Stomach smooth muscle (tissue), 2 donors: ENCODE data around the gene ARAP1.

Experiments
- H3K27ac ChIP-seq: one replicate; pipeline ENCODE4 v1.7.0; 2013; ENCODE audit warnings: mild to moderate bottlenecking, low read length, inconsistent platforms
- H3K27me3 ChIP-seq, 2 donors: one replicate each; pipeline ENCODE4 v1.7.0; 2013; ENCODE audit warnings: low read length in 2 of 2; ENCODE audit not compliant: insufficient read depth in 2 of 2, control insufficient read depth in 1 of 2
- H3K36me3 ChIP-seq, 2 donors: one replicate each; pipeline ENCODE4 v1.7.0; 2013; ENCODE audit warnings: low read length in 2 of 2; ENCODE audit not compliant: control insufficient read depth in 2 of 2, insufficient read depth in 2 of 2
- H3K4me1 ChIP-seq: one replicate; pipeline ENCODE4 v1.7.0; 2013; ENCODE audit warnings: low read length; ENCODE audit not compliant: control insufficient read depth, insufficient read depth
- H3K4me3 ChIP-seq, 2 donors: one replicate each; pipeline ENCODE4 v1.7.0; 2013; ENCODE audit warnings: low read length in 2 of 2
- H3K9ac ChIP-seq, 2 donors: one replicate each; pipeline ENCODE4 v1.7.0; 2013; ENCODE audit warnings: low read length in 2 of 2, mild to moderate bottlenecking in 1 of 2
- H3K9me3 ChIP-seq, 2 donors: one replicate each; pipeline ENCODE4 v1.7.0; 2013; ENCODE audit warnings: low read length in 2 of 2; ENCODE audit not compliant: control insufficient read depth in 2 of 2
- donor health status: healthy.
- donor health status: Pancreatic carcinoma.

Gene ARAP1

DNA sequence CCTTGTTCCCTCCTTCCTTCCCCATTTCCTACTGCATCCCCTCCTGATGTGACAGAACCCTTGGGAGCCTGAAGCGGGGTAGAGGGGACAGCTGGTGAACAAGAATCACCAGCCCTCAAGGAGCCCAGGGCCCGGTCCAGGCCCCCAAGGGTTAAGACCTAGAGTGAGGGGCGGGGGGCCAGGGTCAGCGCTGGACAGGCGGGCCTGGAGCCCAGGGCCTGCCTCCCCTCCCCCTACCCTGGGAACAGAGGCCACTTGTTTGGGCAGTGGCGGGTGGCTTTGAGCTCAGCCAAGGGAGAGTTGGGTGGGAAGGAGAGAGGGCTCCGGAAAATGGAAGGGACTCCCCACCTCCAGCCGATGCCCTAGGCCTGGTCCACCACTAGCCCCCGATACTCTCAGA, 2.1 kb downstream of the ARAP1 start:
- Histone ChIP-seq H3K4me1 (peaks cover 19% of the 10 kb centered on the region), H3K27me3 (no peaks in the 10 kb centered on the region), H3K4me3 (no peak overlapping the region), H3K36me3 (no peaks in the 10 kb centered on the region), H3K27ac (no peak overlapping the region), H3K9ac (no peak overlapping the region), H3K9me3 (no peaks in the 10 kb centered on the region)

- H3K4me1 ChIP-seq = peaks cover 13% of the 10 kb centered on the region
- H3K9me3 ChIP-seq = no peaks in the 10 kb centered on the region
- no peak overlapping the region for H3K9ac ChIP-seq
- no peaks in the 10 kb centered on the region for H3K36me3 ChIP-seq
- no peak overlapping the region for H3K4me3 ChIP-seq
- no peaks in the 10 kb centered on the region for H3K27me3 ChIP-seq
- H3K27ac ChIP-seq = no peak overlapping the region
These were observed 4.8 kb downstream of the ARAP1 start for GRCh38 chr11:72747289-72747855.

GRCh38 chr11:72746821-72747220, 5.4 kb downstream of the ARAP1 start:
- no peaks in the 10 kb centered on the region for H3K36me3 ChIP-seq
- H3K9ac ChIP-seq = no peak overlapping the region
- H3K4me1 ChIP-seq = peaks cover 13% of the 10 kb centered on the region
- no peaks in the 10 kb centered on the region for H3K27me3 ChIP-seq
- no peak overlapping the region for H3K4me3 ChIP-seq
- H3K9me3 ChIP-seq = no peaks in the 10 kb centered on the region
- no peak overlapping the region for H3K27ac ChIP-seq

- Histone ChIP-seq H3K27me3 (no peaks in the 10 kb centered on the region), H3K4me3 (no peak overlapping the region), H3K9me3 (no peaks in the 10 kb centered on the region), H3K36me3 (no peaks in the 10 kb centered on the region), H3K9ac (no peak overlapping the region), H3K4me1 (peaks cover 7% of the 10 kb centered on the region), H3K27ac (no peak overlapping the region)
These were observed 6.2 kb downstream of the ARAP1 start for GRCh38 chr11:72745925-72746550.

DNA sequence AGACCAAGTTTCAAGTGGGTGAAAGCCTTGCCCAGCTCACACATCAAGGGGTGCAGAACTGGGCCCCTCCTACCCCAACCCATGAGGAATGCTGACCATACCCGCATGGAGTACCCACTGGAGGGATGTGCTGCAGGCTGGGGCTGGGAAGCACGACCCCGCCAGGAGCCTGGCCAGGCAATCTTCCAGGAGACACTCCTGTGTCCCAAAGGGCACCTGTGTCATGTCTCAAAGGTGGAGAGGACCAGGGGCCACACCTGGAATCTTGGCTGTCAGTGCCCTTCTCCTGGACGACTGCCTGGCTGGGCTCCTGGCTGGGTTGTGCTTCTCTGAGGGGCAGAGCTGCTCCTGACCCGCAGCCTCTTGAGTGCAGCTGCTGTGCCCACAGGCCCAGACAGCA, 6.7 kb downstream of the ARAP1 start:
- no peaks in the 10 kb centered on the region for H3K36me3 ChIP-seq
- H3K9ac ChIP-seq = no peak overlapping the region
- no peaks in the 10 kb centered on the region for H3K9me3 ChIP-seq
- no peaks in the 10 kb centered on the region for H3K27me3 ChIP-seq
- no peak overlapping the region for H3K4me3 ChIP-seq
- peaks cover 7% of the 10 kb centered on the region for H3K4me1 ChIP-seq
- no peak overlapping the region for H3K27ac ChIP-seq

DNA sequence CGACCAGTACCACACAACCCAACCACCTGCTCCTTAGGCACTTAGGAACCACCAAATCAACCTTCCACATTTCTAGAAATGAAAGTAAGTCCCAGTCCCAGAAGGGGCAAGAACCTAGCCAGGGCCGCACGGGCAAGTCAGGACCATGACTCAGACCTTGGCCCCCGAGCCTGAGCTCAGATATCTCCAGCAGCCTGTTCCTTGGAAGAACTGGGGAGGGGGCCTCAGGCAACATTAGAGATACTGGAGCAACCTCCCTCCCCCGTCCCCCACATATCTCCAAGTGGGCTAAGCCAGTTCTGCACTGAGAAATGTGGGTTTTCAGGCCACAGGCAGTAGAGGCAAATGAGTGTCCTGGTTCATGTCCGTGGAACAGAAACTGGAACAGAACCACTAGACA, 7.7 kb downstream of the ARAP1 start:
- H3K27ac ChIP-seq = no peak overlapping the region
- peaks cover 13% of the 10 kb centered on the region for H3K4me1 ChIP-seq
- H3K9me3 ChIP-seq = no peaks in the 10 kb centered on the region
- no peaks in the 10 kb centered on the region for H3K36me3 ChIP-seq
- H3K9ac ChIP-seq = no peak overlapping the region
- H3K27me3 ChIP-seq = no peaks in the 10 kb centered on the region
- H3K4me3 ChIP-seq = no peak overlapping the region

DNA sequence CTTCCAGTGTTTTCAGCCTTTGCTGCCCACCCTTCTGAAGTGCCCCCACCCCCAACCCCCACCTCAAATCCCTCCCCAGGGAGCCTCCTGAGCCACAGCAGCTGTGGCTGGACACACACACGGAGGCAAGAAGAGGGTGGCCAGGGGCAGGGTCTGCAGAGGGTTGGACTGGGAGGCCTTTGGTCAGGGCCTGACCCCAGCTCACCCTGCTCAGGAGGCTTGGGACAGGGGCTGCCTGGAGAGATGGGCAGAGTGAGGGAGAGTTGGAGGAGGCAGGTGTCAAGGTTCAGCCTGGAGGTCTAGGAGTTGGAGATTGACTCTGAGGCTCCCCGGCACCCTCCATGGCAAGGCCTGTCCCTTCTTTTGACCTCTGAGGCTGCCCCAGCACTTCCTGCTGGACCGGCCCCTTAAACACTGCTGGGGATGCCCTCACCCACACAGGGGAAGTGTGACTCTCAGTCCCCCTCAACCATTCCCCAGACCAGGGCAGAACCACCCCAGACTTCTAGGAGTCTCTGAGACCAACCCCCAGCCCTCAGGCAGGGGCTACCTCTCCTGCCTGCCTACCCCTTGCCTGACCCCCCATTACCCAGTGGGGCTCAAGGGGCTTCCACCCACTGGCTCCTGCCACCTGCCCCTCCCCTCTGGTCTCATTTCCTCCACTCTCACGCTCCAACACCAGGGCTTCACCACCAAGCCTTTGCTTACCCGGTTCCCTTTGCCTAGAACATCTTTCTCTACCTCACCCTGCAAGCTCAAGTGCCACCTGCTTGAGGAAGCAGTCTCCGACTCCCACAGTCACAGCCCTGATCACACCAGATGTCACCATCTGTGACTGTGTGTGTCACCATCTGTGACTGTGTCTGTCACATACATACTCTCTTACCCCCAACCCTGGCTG, 8.6 kb downstream of the ARAP1 start:
- no peaks in the 10 kb centered on the region for H3K36me3 ChIP-seq
- H3K9ac ChIP-seq = no peak overlapping the region
- no peaks in the 10 kb centered on the region for H3K9me3 ChIP-seq
- no peak overlapping the region for H3K4me3 ChIP-seq
- H3K27ac ChIP-seq = no peak overlapping the region
- peaks cover 17% of the 10 kb centered on the region for H3K4me1 ChIP-seq
- H3K27me3 ChIP-seq = no peaks in the 10 kb centered on the region

DNA sequence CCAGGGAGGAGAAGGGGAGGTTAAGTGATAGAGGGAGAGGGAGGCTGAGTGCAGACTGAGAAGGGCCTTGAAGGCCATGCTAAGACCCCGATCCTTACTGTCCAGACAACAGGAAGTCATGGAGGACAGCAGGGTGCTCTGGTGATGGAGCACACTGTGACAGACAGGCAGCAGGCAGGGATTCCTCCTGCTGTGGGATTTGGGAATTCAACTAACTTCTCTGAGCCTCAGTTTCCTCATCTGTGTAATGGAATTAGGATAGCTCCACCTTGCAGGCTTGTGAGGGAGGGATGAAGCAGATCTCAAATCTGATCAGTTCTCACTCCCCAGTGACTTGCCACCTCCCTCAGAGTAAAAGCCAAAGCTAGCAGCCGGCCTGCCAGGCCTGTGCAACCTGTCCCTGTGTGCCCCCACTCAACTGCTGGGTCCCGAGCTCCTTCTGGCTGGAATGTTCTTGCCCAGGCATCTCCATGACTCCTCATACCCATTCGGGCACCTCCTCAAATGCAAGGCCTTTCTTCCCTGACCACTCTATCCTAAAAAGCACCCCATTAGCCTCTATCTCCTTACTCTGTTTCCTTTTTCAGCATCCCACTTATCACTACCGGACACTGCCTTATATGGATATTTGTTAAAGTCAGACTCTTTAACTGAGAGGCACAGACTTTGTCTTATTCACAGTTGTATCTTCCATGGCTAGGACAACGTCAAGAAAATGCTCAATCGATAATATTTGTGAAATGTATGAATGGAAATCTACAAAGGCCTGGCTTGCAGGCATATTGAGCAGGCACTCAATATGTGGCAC, 9.5 kb downstream of the ARAP1 start:
- H3K36me3 ChIP-seq = no peaks in the 10 kb centered on the region
- no peak overlapping the region for H3K27ac ChIP-seq
- no peak overlapping the region for H3K9ac ChIP-seq
- H3K4me1 ChIP-seq = peaks cover 23% of the 10 kb centered on the region
- no peak overlapping the region for H3K4me3 ChIP-seq
- no peaks in the 10 kb centered on the region for H3K9me3 ChIP-seq
- no peaks in the 10 kb centered on the region for H3K27me3 ChIP-seq

DNA sequence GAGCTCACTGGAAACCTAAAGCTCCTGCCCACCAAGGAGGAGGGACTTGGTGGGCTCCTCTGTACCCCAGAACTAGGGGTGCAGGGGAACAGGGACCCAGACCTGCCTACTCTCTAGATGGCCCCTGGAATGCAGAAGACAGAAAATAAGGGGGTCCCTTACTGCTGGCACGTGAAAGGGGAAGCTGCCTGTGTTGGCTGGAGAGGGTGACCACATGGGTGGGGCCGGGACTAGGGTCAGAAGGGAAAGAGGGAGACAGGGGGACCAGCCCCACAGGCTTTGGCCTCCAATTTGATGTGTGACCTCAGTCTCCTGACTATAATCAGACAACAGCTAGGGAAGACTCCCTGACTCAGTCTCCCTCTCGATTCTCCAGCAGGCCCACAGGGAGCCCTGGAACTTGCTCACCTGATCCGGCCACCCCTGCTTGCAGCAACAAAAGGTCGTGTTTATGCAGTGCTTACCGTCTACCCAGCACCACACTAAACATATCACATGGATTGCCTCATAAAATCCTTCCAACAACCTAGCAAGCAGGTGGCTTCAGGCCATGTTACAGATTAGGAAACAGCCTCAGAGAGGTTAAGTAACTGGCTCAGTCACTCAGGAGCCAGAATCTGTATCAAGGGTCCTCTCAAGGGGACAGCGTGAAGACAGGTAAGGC, 10.2 kb downstream of the ARAP1 start:
- no peaks in the 10 kb centered on the region for H3K36me3 ChIP-seq
- peaks cover 26% of the 10 kb centered on the region for H3K4me1 ChIP-seq
- H3K9me3 ChIP-seq = no peaks in the 10 kb centered on the region
- no peaks in the 10 kb centered on the region for H3K27me3 ChIP-seq
- H3K9ac ChIP-seq = no peak overlapping the region
- H3K27ac ChIP-seq = no peak overlapping the region
- no peak overlapping the region for H3K4me3 ChIP-seq

GRCh38 chr11:72741429-72741833, 10.8 kb downstream of the ARAP1 start:
- no peaks in the 10 kb centered on the region for H3K27me3 ChIP-seq
- H3K36me3 ChIP-seq = no peaks in the 10 kb centered on the region
- no peak overlapping the region for H3K4me3 ChIP-seq
- H3K4me1 ChIP-seq = peaks cover 30% of the 10 kb centered on the region
- H3K9ac ChIP-seq = no peak overlapping the region
- no peaks in the 10 kb centered on the region for H3K9me3 ChIP-seq
- no peak overlapping the region for H3K27ac ChIP-seq
